ENCODE measurements around the gene VGLL4. TPM values are rescaled to one million over a fixed set of nuclear protein-coding genes. Genes with fewer than 3 reads are reported as not detected.

Gene VGLL4
- total RNA-seq, 1 experiment from 2014 or later = 42.1 TPM

- Histone ChIP-seq H3K4me2 (ENCODE audit: insufficient read depth, insufficient read length, low read length) (no peak overlapping the region), H2AFZ (ENCODE audit: low read length) (no peak overlapping the region), H3K27ac (ENCODE audit: insufficient read length, low read depth, low read length) (no peak overlapping the region), H4K8ac (replicated peaks; ENCODE audit: insufficient read length, low read depth, low read length) (no peak overlapping the region), H3K18ac (ENCODE audit: insufficient read length, low read depth, low read length) (no peak overlapping the region), H2AK5ac (ENCODE audit: insufficient read length, low read length) (no peak overlapping the region), H2BK12ac (ENCODE audit: insufficient read length, low read depth, low read length) (no peak overlapping the region), H3K56ac (ENCODE audit: insufficient read length, low read depth, low read length) (no peak overlapping the region), H3K9ac (ENCODE audit: extremely low read depth, insufficient read length, low read length) (no peak overlapping the region), H3K23ac (ENCODE audit: insufficient read length, low read depth, low read length) (no peak overlapping the region), H3K4me1 (ENCODE audit: insufficient read depth, low read length) (peaks cover 2% of the 10 kb centered on the region; the same call in 1 of the 2 replicates), H3K9me3 (ENCODE audit: control insufficient read depth, low read depth, low read length) (no peaks in the 10 kb centered on the region), H2BK120ac (ENCODE audit: low read depth, low read length, poor library complexity, severe bottlenecking) (no peak overlapping the region), H2BK20ac (ENCODE audit: low read depth, low read length, poor library complexity, severe bottlenecking) (no peak overlapping the region), H3K79me2 (ENCODE audit: insufficient read depth, low read length) (no peaks in the 10 kb centered on the region; the same call in 1 of the 2 replicates), H4K5ac (ENCODE audit: insufficient read length, low read depth, low read length) (no peak overlapping the region), H4K20me1 (ENCODE audit: control insufficient read depth, insufficient read depth, insufficient read length) (no peaks in the 10 kb centered on the region), H2BK5ac (ENCODE audit: insufficient read length, low read length) (no peak overlapping the region), H3K23me2 (ENCODE audit: insufficient read length, low read depth, low read length, poor library complexity, severe bottlenecking) (no peaks in the 10 kb centered on the region), H3K14ac (ENCODE audit: insufficient read depth, low read length) (no peak overlapping the region), H3T11ph (ENCODE audit: low read length) (no peak overlapping the region), H3K4ac (ENCODE audit: low read depth, low read length) (no peak overlapping the region), H4K91ac (ENCODE audit: insufficient read length, low read depth, low read length) (no peak overlapping the region), H3K79me1 (ENCODE audit: insufficient read depth, low read depth, low read length, poor library complexity, severe bottlenecking) (no peaks in the 10 kb centered on the region), H3K27me3 (ENCODE audit: insufficient read depth, low read length) (no peaks in the 10 kb centered on the region), H2BK15ac (ENCODE audit: low read depth, low read length) (no peak overlapping the region)
- Mint-ChIP-seq H3K27ac (no peak overlapping the region), H3K9me3 (peaks cover 0 to 4% of the 10 kb centered on the region in 2 experiments; a peak in 1 of 5 replicates), H3K36me3 (ENCODE audit: insufficient read depth in 1 of 3, low read depth in 3 of 3) (peaks cover 0 to 2% (median 0%) of the 10 kb centered on the region in 3 experiments; a peak in 1 of 7 replicates), H3K27me3 (ENCODE audit: low read depth) (no peaks in the 10 kb centered on the region), H3K4me3 (no peak overlapping the region), H3K4me1 (peaks cover 11 to 14% of the 10 kb centered on the region in 2 experiments)
- no CpG with 5 or more reads among the region's 5 CpGs for WGBS (ENCODE audit: extremely low coverage, insufficient read length, low lambda C conversion rate)
- DNase-seq = no peak
- TF ChIP-seq CTCF (conservative IDR thresholded peaks at IDR 0.05) = no peak
Measured at GRCh38 chr3:11661827-11662226, 18.1 kb upstream of the VGLL4 start.

All from H9 (cell line).